Body of pancreas (tissue), 4 donors: ENCODE measurements around the gene RNLS. TPM values are rescaled to one million over a fixed set of nuclear protein-coding genes. Genes with fewer than 3 reads are reported as not detected.
A peak's percentile ranks its signal among the peaks of the same experiment; 100 is the strongest.

ENCODE experiments used
- ATAC-seq: fragments of 150-250 bp; one replicate; pipeline ENCODE4 v1.9.1; 2016
- DNase-seq, 4 donors: peaks; one replicate each; pipeline ENCODE4 v3.0.0-alpha.2; 2019
- H3K27ac ChIP-seq, 4 donors: fragments of 200-600 bp; sonication (generic); 1 replicate in 3 of 4; 2 replicates in 1 of 4; pipeline versions ENCODE4 v1.5.1 to v1.6.1; 2016 to 2019; ENCODE audit warnings: mild to moderate bottlenecking in 1 of 4, mixed read lengths in 1 of 4, moderate library complexity in 1 of 4
- H3K27me3 ChIP-seq, 2 donors: fragments of 200-600 bp; sonication (generic); one replicate each; pipeline ENCODE4 v1.6.0; 2016; ENCODE audit warnings: mild to moderate bottlenecking in 1 of 2
- H3K36me3 ChIP-seq, 2 donors: fragments of 200-600 bp; sonication (generic); replicated peaks in 1 of 2; 2 replicates each; pipeline ENCODE4 v1.5.1; 2016; ENCODE audit warnings: low read depth in 2 of 2; ENCODE audit not compliant: insufficient read depth in 1 of 2
- H3K4me1 ChIP-seq: fragments of 200-600 bp; sonication (generic); one replicate; pipeline ENCODE4 v1.6.0; 2016
- H3K4me3 ChIP-seq, 2 donors: fragments of 200-600 bp; sonication (generic); 1 replicate in 1 of 2; 2 replicates in 1 of 2; pipeline ENCODE4 v1.5.1; 2016 to 2019
- H3K9me3 ChIP-seq, 3 donors: fragments of 200-600 bp; sonication (generic); 1 replicate in 2 of 3; 2 replicates in 1 of 3; pipeline ENCODE4 v1.5.1; 2016
- POLR2A ChIP-seq, 3 donors: fragments of 450-650 bp; IDR thresholded peaks; one replicate each; pipeline ENCODE4 v1.6.1; 2016; ENCODE audit warnings: antibody characterized with exemption in 3 of 3, mild to moderate bottlenecking in 2 of 3
- WGBS, 2 donors: methylation state at CpG; one replicate each; pipeline ENCODE4 v1.1.5; 2017; 5-methylcytosine and 5-hydroxymethylcytosine counted together
- intact Hi-C: fragments of 100-400 bp; cut with DNase I; formaldehyde crosslinking; loops from one replicate; pipeline ENCODE4 v1.15.1; 2023
- total RNA-seq, 2 donors: library from RNA; depleted of rRNA; stranded (reverse); fragments of >200 nt; gene quantifications; one replicate each; pipeline ENCODE4 v1.1.0, GENCODE V29; 2016
- TF ChIP-seq, protein P1 (sequence below), 7 experiments: fragments of 450-650 bp in 4 of 7; fragments of 200-600 bp in 3 of 7; sonication (generic) in 3 of 7; IDR thresholded peaks; one replicate each; pipeline ENCODE4 v1.5.1; 2016 to 2019; ENCODE audit warnings: antibody characterized with exemption in 7 of 7

RNLS gene
- total RNA-seq, 2 donors from 2014 or later, result 7.9 to 26.5 TPM

DNA sequence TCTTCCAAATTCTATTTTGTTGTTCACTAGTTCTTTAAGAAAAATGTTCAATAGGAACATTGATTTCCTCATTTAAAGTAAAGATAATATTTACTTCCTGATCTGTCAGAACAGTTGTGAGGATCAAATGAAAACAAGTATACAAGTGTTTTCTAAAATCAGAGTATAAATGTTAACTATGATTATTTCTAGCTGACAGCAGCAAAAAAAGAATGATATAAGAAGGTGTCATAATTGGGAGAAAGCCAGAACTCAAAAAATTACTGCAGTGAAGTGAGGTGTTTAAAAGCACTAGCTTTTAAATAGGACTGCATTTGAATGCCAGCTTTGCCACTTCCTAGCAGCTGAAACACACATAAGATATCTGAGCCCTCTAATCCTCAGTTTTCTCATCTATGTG lies 283.3 kb downstream of the RNLS start:
- intact Hi-C loops, result no loop called here
- H3K4me1 ChIP-seq, result no peaks in the 10 kb centered on the region
- H3K27ac ChIP-seq, result no peak overlapping the region
- H3K4me3 ChIP-seq, result no peak overlapping the region
- H3K36me3 ChIP-seq, result no peaks in the 10 kb centered on the region
- no peak for DNase-seq
- TF ChIP-seq, protein P1, sequence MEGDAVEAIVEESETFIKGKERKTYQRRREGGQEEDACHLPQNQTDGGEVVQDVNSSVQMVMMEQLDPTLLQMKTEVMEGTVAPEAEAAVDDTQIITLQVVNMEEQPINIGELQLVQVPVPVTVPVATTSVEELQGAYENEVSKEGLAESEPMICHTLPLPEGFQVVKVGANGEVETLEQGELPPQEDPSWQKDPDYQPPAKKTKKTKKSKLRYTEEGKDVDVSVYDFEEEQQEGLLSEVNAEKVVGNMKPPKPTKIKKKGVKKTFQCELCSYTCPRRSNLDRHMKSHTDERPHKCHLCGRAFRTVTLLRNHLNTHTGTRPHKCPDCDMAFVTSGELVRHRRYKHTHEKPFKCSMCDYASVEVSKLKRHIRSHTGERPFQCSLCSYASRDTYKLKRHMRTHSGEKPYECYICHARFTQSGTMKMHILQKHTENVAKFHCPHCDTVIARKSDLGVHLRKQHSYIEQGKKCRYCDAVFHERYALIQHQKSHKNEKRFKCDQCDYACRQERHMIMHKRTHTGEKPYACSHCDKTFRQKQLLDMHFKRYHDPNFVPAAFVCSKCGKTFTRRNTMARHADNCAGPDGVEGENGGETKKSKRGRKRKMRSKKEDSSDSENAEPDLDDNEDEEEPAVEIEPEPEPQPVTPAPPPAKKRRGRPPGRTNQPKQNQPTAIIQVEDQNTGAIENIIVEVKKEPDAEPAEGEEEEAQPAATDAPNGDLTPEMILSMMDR (IDR thresholded peaks at IDR 0.05), result no peak
- H3K27me3 ChIP-seq, result no peaks in the 10 kb centered on the region
- H3K9me3 ChIP-seq, result no peaks in the 10 kb centered on the region
- ATAC-seq, result no peak

DNA sequence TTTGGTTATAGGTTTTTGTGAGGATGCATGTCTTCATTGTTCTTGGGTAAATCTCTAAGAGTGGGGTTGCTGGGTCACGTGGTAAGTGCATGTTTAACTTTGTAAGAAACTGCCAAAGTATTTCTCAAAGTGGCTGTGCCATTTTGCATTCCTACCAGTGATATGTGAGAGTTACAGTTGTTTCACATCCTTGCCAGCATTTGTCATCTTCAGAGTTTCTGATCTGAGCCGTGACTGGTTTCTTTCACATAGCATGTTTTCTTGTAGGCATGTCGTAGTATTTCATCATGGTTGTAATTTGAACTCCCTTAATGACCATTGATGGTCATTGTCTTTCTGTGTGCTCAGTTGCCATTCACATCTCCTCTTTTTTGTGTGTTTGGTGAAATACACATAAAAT lies 286.0 kb downstream of the RNLS start:
- WGBS, 2 donors, result 95 to 96% methylated on average over 3 of the region's 3 CpGs
- ATAC-seq (no peak), DNase-seq (no peak)
- intact Hi-C loops, result no loop called here
- no peak overlapping the region for H3K4me3 ChIP-seq
- peaks cover 2% of the 10 kb centered on the region for H3K4me1 ChIP-seq
- H3K36me3 ChIP-seq, result no peaks in the 10 kb centered on the region
- H3K27ac ChIP-seq, result no peak overlapping the region
- no peaks in the 10 kb centered on the region for H3K27me3 ChIP-seq
- TF ChIP-seq POLR2A (IDR thresholded peaks at IDR 0.05), result no peak
- TF ChIP-seq, protein P1 (IDR thresholded peaks at IDR 0.05), result no peak
- H3K9me3 ChIP-seq, result no peaks in the 10 kb centered on the region

DNA sequence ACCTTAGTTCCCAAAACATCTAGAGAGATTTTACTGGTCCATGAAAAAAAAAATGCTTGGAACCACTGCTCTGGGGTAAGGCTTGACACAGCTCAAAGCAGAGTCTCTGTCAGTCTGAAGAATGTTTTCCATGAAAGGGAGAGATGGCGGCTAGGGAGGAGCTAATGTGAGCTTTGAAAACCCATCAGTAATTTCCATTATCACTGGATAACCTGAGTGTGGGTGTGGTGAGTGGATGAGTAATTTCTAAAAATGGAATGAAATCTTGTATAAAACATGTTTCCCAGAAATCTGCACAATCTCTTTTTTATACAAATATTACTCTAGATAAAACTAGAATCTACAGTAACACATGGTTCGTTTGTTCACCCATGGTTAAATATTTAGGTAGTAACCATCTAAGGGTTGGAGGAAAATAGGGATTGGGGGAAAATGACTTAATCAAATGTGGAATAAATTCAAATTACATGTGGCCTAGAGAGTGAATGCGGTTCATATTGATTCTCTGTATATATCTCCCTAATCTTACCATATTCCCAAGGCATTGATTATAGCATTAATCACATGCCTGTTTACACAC lies 289.4 kb downstream of the RNLS start:
- H3K27me3 ChIP-seq, result no peaks in the 10 kb centered on the region
- TF ChIP-seq, protein P1 (IDR thresholded peaks at IDR 0.05), result no peak
- no peak for TF ChIP-seq POLR2A (IDR thresholded peaks at IDR 0.05)
- peaks cover 26% of the 10 kb centered on the region for H3K4me1 ChIP-seq
- peak overlapping the region in 1 of 4 donors; percentile 49 for H3K27ac ChIP-seq
- H3K4me3 ChIP-seq, result no peak overlapping the region
- WGBS, 2 donors, result 48 to 53% methylated on average over 3 of the region's 3 CpGs
- peak; percentile 68 for ATAC-seq
- DNase-seq, result no peak
- intact Hi-C loops, result no loop called here
- no peaks in the 10 kb centered on the region for H3K9me3 ChIP-seq
- no peaks in the 10 kb centered on the region for H3K36me3 ChIP-seq

GRCh38 chr10:88293073-88293472 lies 290.0 kb downstream of the RNLS start:
- TF ChIP-seq, protein P1 (IDR thresholded peaks at IDR 0.05), result no peak
- TF ChIP-seq POLR2A (IDR thresholded peaks at IDR 0.05), result no peak
- no peak overlapping the region for H3K4me3 ChIP-seq
- 39 to 63% methylated on average over 1 of the region's 1 CpG for WGBS, 2 donors
- H3K27me3 ChIP-seq, result no peaks in the 10 kb centered on the region
- intact Hi-C loops, result no loop called here
- H3K4me1 ChIP-seq, result peaks cover 30% of the 10 kb centered on the region
- no peaks in the 10 kb centered on the region for H3K9me3 ChIP-seq
- ATAC-seq (no peak), DNase-seq (no peak)
- no peaks in the 10 kb centered on the region for H3K36me3 ChIP-seq
- H3K27ac ChIP-seq, result peak overlapping the region in 1 of 4 donors; percentile 23

- H3K4me3 ChIP-seq, result no peak overlapping the region
- H3K4me1 ChIP-seq, result peaks cover 30% of the 10 kb centered on the region
- intact Hi-C loops, result no loop called here
- no peaks in the 10 kb centered on the region for H3K9me3 ChIP-seq
- peak overlapping the region in 1 of 4 donors; percentile 28 for H3K27ac ChIP-seq
- no peaks in the 10 kb centered on the region for H3K36me3 ChIP-seq
- TF ChIP-seq, protein P1 (IDR thresholded peaks at IDR 0.05), result no peak
- no peak for TF ChIP-seq POLR2A (IDR thresholded peaks at IDR 0.05)
- ATAC-seq (no peak), DNase-seq (no peak)
- H3K27me3 ChIP-seq, result no peaks in the 10 kb centered on the region
Measured at GRCh38 chr10:88292185-88292514, 291.0 kb downstream of the RNLS start.
